ENCODE measurements around the gene BCKDHA.

DNA sequence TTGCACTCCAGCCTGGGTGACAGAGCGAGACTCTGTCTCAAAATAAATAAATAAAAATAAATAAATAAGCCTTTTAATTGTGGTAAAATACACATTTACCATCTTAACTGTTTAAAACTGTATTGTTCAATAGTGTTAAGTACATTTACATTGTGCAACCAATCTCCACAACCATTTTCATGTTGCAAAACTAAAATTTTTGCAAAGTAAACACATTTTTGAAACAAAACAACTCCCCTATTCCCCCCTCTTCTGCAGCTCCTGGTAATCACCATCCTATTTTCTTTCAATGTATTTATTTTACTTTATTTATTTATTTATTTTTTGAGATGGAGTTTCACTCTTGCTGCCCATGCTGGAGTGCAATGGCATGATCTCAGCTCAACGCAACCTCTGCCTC is 27.8 kb upstream of the BCKDHA start:
- TF ChIP-seq EZH2 (IDR thresholded peaks at IDR 0.05) (no peak), ZNF274 (IDR thresholded peaks at IDR 0.05; ENCODE audit: low read depth, low read length) (no peak), JUND (IDR thresholded peaks at IDR 0.05) (no peak), SRF (IDR thresholded peaks at IDR 0.05; ENCODE audit: low read depth) (no peak), POLR2A (IDR thresholded peaks at IDR 0.05; ENCODE audit: borderline replicate concordance, extremely low read depth, insufficient read depth, insufficient read length) (no peak), ZFX (IDR thresholded peaks at IDR 0.05) (no peak), POLR2AphosphoS5 (IDR thresholded peaks at IDR 0.05; ENCODE audit: low read depth, low read length) (no peak), EZH2phosphoT487 (IDR thresholded peaks at IDR 0.05; ENCODE audit: borderline replicate concordance) (no peak), EGR1 (IDR thresholded peaks at IDR 0.05; ENCODE audit: low read depth) (no peak)
- TF ChIP-seq, protein P1, sequence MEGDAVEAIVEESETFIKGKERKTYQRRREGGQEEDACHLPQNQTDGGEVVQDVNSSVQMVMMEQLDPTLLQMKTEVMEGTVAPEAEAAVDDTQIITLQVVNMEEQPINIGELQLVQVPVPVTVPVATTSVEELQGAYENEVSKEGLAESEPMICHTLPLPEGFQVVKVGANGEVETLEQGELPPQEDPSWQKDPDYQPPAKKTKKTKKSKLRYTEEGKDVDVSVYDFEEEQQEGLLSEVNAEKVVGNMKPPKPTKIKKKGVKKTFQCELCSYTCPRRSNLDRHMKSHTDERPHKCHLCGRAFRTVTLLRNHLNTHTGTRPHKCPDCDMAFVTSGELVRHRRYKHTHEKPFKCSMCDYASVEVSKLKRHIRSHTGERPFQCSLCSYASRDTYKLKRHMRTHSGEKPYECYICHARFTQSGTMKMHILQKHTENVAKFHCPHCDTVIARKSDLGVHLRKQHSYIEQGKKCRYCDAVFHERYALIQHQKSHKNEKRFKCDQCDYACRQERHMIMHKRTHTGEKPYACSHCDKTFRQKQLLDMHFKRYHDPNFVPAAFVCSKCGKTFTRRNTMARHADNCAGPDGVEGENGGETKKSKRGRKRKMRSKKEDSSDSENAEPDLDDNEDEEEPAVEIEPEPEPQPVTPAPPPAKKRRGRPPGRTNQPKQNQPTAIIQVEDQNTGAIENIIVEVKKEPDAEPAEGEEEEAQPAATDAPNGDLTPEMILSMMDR (IDR thresholded peaks at IDR 0.05 in 2 of 3, conservative IDR thresholded peaks at IDR 0.05 in 1 of 3; ENCODE audit: borderline replicate concordance in 1 of 3, insufficient read depth in 1 of 3, low read depth in 2 of 3, low read length in 2 of 3): no peak

Measured in HCT116 (cell line).